Measurements from ENCODE around the gene ALCAM.
"Not testable (repeated sequence)": the region's sequence is repeated elsewhere in the genome, so short reads cannot be mapped to it uniquely, and the experiment has no call there.

ALCAM gene

GRCh38 chr3:105564546-105565288 is 198.0 kb downstream of the ALCAM start:
- in situ Hi-C loops (cut with MboI; ENCODE audit: low sequenced_read_pairs), result no loop called here

GRCh38 chr3:105571005-105571404 is 204.3 kb downstream of the ALCAM start:
- in situ Hi-C loops (cut with MboI; ENCODE audit: low sequenced_read_pairs), result no loop called here

- in situ Hi-C loops (cut with MboI; ENCODE audit: low sequenced_read_pairs), result no loop called here
Observed at GRCh38 chr3:105572501-105572900, 205.8 kb downstream of the ALCAM start.

GRCh38 chr3:105579439-105579838 is 212.7 kb downstream of the ALCAM start:
- in situ Hi-C loops (cut with MboI; ENCODE audit: low sequenced_read_pairs), result no loop called here

GRCh38 chr3:105580296-105580965 is 213.7 kb downstream of the ALCAM start:
- in situ Hi-C loops (cut with MboI; ENCODE audit: low sequenced_read_pairs), result no loop called here

- in situ Hi-C loops (cut with MboI; ENCODE audit: low sequenced_read_pairs), result no loop called here
Observed at GRCh38 chr3:105582015-105582414, 215.3 kb downstream of the ALCAM start.

GRCh38 chr3:105584003-105584790 is 217.5 kb downstream of the ALCAM start:
- in situ Hi-C loops (cut with MboI; ENCODE audit: low sequenced_read_pairs), result no loop called here

GRCh38 chr3:105593315-105593714 is 226.6 kb downstream of the ALCAM start:
- in situ Hi-C loops (cut with MboI; ENCODE audit: low sequenced_read_pairs), result no loop called here

- in situ Hi-C loops (cut with MboI; ENCODE audit: low sequenced_read_pairs), result no loop called here
Observed at GRCh38 chr3:105594219-105594618, 227.5 kb downstream of the ALCAM start.

GRCh38 chr3:105598042-105598796 is 231.5 kb downstream of the ALCAM start:
- in situ Hi-C loops (cut with MboI; ENCODE audit: low sequenced_read_pairs), result no loop called here

- in situ Hi-C loops (cut with MboI; ENCODE audit: low sequenced_read_pairs), result no loop called here
Observed at GRCh38 chr3:105599350-105599749, 232.6 kb downstream of the ALCAM start.

GRCh38 chr3:105601756-105602155 is 235.0 kb downstream of the ALCAM start:
- in situ Hi-C loops (cut with MboI; ENCODE audit: low sequenced_read_pairs), result not testable (repeated sequence)

GRCh38 chr3:105602286-105602685 is 235.6 kb downstream of the ALCAM start:
- in situ Hi-C loops (cut with MboI; ENCODE audit: low sequenced_read_pairs), result not testable (repeated sequence)

GRCh38 chr3:105603516-105603915 is 236.8 kb downstream of the ALCAM start:
- in situ Hi-C loops (cut with MboI; ENCODE audit: low sequenced_read_pairs), result not testable (repeated sequence)

GRCh38 chr3:105606016-105606415 is 239.3 kb downstream of the ALCAM start:
- in situ Hi-C loops (cut with MboI; ENCODE audit: low sequenced_read_pairs), result no loop called here

- in situ Hi-C loops (cut with MboI; ENCODE audit: low sequenced_read_pairs), result no loop called here
Observed at GRCh38 chr3:105608623-105609022, 241.9 kb downstream of the ALCAM start.

- in situ Hi-C loops (cut with MboI; ENCODE audit: low sequenced_read_pairs), result no loop called here
Observed at GRCh38 chr3:105610473-105610872, 243.8 kb downstream of the ALCAM start.

GRCh38 chr3:105611304-105612192 is 244.8 kb downstream of the ALCAM start:
- in situ Hi-C loops (cut with MboI; ENCODE audit: low sequenced_read_pairs), result no loop called here

GRCh38 chr3:105613120-105613519 is 246.4 kb downstream of the ALCAM start:
- in situ Hi-C loops (cut with MboI; ENCODE audit: low sequenced_read_pairs), result no loop called here

Measured in hTERT RPE-1 (cell line).